H1 (cell line): ENCODE results near the gene SLC16A9.

Source experiments
- CEBPB ChIP-seq: IDR thresholded peaks from 2 replicates; pipeline ENCODE4 v1.6.1; 2012; ENCODE audit warnings: low read depth, low read length
- EZH2 ChIP-seq: fragments of 200-600 bp; sonication (generic); IDR thresholded peaks from 2 replicates; pipeline ENCODE4 v1.7.1; 2012; ENCODE audit warnings: low read depth, mild to moderate bottlenecking, moderate library complexity, low read length, inconsistent platforms; ENCODE audit not compliant: severe bottlenecking
- FOSL1 ChIP-seq: IDR thresholded peaks from 2 replicates; pipeline ENCODE4 v1.6.1; 2011; ENCODE audit warnings: mild to moderate bottlenecking, low read depth, low read length, moderate library complexity; ENCODE audit not compliant: insufficient read depth
- GTF2F1 ChIP-seq: IDR thresholded peaks from 2 replicates; pipeline ENCODE4 v1.6.1; 2012; ENCODE audit warnings: low read depth, low read length, improper control_type of control experiment, borderline replicate concordance
- POLR2AphosphoS5 ChIP-seq: IDR thresholded peaks from 2 replicates; pipeline ENCODE4 v1.6.1; 2011; ENCODE audit warnings: low read depth, low read length
- TAF1 ChIP-seq: IDR thresholded peaks from 2 replicates; pipeline ENCODE4 v1.6.1; 2011; ENCODE audit warnings: mild to moderate bottlenecking, low read depth, low read length
- YY1 ChIP-seq: IDR thresholded peaks from 2 replicates; pipeline ENCODE4 v1.6.1; 2011; ENCODE audit warnings: low read depth, mild to moderate bottlenecking, low read length
- TF ChIP-seq, protein P1 (sequence below), 3 experiments: IDR thresholded peaks; 1 replicate in 2 of 3; 2 replicates in 1 of 3; pipeline versions ENCODE4 v1.5.1 to v1.6.1; 2011; ENCODE audit warnings: low read length in 3 of 3, mild to moderate bottlenecking in 3 of 3, inconsistent platforms in 2 of 3, low read depth in 1 of 3, moderate library complexity in 1 of 3; ENCODE audit not compliant: insufficient read depth in 1 of 3; ENCODE audit errors: control extremely low read depth in 1 of 3

DNA sequence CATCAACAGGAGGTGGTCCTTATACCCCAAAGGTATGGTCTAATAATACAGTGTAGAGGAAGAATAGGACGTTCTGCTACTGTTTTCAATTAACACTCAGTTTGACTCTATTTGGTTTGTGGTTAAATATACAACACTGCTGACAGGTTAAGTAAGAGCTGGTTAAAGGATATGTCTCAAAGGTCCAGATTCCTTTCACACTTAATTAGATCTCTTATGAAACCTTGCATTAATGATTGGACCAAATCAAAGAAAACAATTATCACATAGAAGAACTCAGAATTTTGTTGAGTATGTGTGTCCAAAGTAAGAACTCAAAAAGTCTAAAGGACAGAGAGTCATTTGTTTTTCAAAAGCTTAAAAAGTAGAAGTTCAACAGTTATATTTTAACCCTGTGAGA, 25.6 kb upstream of the SLC16A9 start:
- TF ChIP-seq EZH2 (no peak), CEBPB (no peak), FOSL1 (no peak), YY1 (no peak), TAF1 (no peak), GTF2F1 (no peak), POLR2AphosphoS5 (no peak)
- TF ChIP-seq, protein P1, sequence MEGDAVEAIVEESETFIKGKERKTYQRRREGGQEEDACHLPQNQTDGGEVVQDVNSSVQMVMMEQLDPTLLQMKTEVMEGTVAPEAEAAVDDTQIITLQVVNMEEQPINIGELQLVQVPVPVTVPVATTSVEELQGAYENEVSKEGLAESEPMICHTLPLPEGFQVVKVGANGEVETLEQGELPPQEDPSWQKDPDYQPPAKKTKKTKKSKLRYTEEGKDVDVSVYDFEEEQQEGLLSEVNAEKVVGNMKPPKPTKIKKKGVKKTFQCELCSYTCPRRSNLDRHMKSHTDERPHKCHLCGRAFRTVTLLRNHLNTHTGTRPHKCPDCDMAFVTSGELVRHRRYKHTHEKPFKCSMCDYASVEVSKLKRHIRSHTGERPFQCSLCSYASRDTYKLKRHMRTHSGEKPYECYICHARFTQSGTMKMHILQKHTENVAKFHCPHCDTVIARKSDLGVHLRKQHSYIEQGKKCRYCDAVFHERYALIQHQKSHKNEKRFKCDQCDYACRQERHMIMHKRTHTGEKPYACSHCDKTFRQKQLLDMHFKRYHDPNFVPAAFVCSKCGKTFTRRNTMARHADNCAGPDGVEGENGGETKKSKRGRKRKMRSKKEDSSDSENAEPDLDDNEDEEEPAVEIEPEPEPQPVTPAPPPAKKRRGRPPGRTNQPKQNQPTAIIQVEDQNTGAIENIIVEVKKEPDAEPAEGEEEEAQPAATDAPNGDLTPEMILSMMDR (IDR thresholded peaks at IDR 0.05; ENCODE audit: control extremely low read depth in 1 of 3, insufficient read depth in 1 of 3, low read depth in 1 of 3, low read length in 3 of 3), result no peak
